WERI-Rb-1 (cell line): ENCODE results near the gene YWHAE.

Experiments
- DNase-seq: peaks from one replicate; pipeline ENCODE4 v3.0.0-alpha.2; 2020
- H3K27ac ChIP-seq: fragments of 250-450 bp; sonication (Bioruptor Pico); 2 replicates; pipeline ENCODE4 v1.5.1; 2020; ENCODE audit warnings: mild to moderate bottlenecking, moderate library complexity
- H3K27me3 ChIP-seq: fragments of 250-450 bp; sonication (Bioruptor Pico); 2 replicates; pipeline ENCODE4 v1.5.1; 2021; ENCODE audit warnings: mild to moderate bottlenecking, low read depth, moderate library complexity; ENCODE audit not compliant: insufficient read depth, severe bottlenecking
- H3K36me3 ChIP-seq: fragments of 250-450 bp; sonication (Bioruptor Pico); 2 replicates; pipeline ENCODE4 v1.5.1; 2020; ENCODE audit warnings: mild to moderate bottlenecking, moderate library complexity
- H3K4me3 ChIP-seq: 2 replicates; pipeline ENCODE4 v1.5.1; 2011; ENCODE audit warnings: low read depth, mild to moderate bottlenecking, control low read depth, low read length
- H3K9me3 ChIP-seq: fragments of 250-450 bp; sonication (Bioruptor Pico); 2 replicates; pipeline ENCODE4 v1.5.1; 2021; ENCODE audit warnings: mild to moderate bottlenecking, moderate library complexity; ENCODE audit not compliant: severe bottlenecking
- CTCF ChIP-seq: IDR thresholded peaks from 2 replicates; pipeline ENCODE4 v1.5.1; 2011; ENCODE audit warnings: low read depth, mild to moderate bottlenecking, control low read depth, inconsistent platforms, low read length

YWHAE gene

GRCh38 chr17:1414634-1415033 lies 14.6 kb upstream of the YWHAE start:
- DNase-seq, result no peak
- H3K27ac ChIP-seq, result no peak overlapping the region
- H3K9me3 ChIP-seq, result no peaks in the 10 kb centered on the region
- peaks cover 5% of the 10 kb centered on the region; the same call in 1 of the 2 replicates for H3K36me3 ChIP-seq
- no peak for TF ChIP-seq CTCF
- no peaks in the 10 kb centered on the region for H3K27me3 ChIP-seq
- no peak overlapping the region for H3K4me3 ChIP-seq

GRCh38 chr17:1414001-1414574 lies 14.1 kb upstream of the YWHAE start:
- TF ChIP-seq CTCF, result no peak
- no peaks in the 10 kb centered on the region for H3K27me3 ChIP-seq
- peaks cover 4% of the 10 kb centered on the region; the same call in 1 of the 2 replicates for H3K36me3 ChIP-seq
- H3K4me3 ChIP-seq, result no peak overlapping the region
- no peak overlapping the region for H3K27ac ChIP-seq
- no peak for DNase-seq
- H3K9me3 ChIP-seq, result no peaks in the 10 kb centered on the region

- peaks cover 4% of the 10 kb centered on the region; the same call in 1 of the 2 replicates for H3K36me3 ChIP-seq
- H3K27ac ChIP-seq, result no peak overlapping the region
- H3K4me3 ChIP-seq, result no peak overlapping the region
- no peak for TF ChIP-seq CTCF
- no peaks in the 10 kb centered on the region for H3K27me3 ChIP-seq
- DNase-seq, result peak; percentile 32
- H3K9me3 ChIP-seq, result no peaks in the 10 kb centered on the region
Observed at GRCh38 chr17:1413281-1413791, 13.3 kb upstream of the YWHAE start.

- Histone ChIP-seq H3K27ac (no peak overlapping the region), H3K9me3 (no peaks in the 10 kb centered on the region), H3K27me3 (no peaks in the 10 kb centered on the region), H3K36me3 (no peaks in the 10 kb centered on the region), H3K4me3 (no peak overlapping the region)
- DNase-seq, result no peak
- TF ChIP-seq CTCF, result no peak
Observed at GRCh38 chr17:1412185-1413110, 12.4 kb upstream of the YWHAE start.

GRCh38 chr17:1402262-1402586 lies 2.2 kb upstream of the YWHAE start:
- Histone ChIP-seq H3K27ac (no peak overlapping the region), H3K4me3 (no peak overlapping the region), H3K9me3 (peaks cover 5% of the 10 kb centered on the region), H3K36me3 (peaks cover 23% of the 10 kb centered on the region), H3K27me3 (no peaks in the 10 kb centered on the region)
- TF ChIP-seq CTCF, result no peak
- no peak for DNase-seq
